Type B pancreatic cell (in vitro differentiated cells): ENCODE measurements around the gene AFF3. TPM values are rescaled to one million over a fixed set of nuclear protein-coding genes. Genes with fewer than 3 reads are reported as not detected.

Experiments used
- DNase-seq: peaks from one replicate; pipeline ENCODE4 v3.0.0; 2021; ENCODE audit warnings: mixed read lengths; ENCODE audit not compliant: unreplicated experiment; ENCODE audit errors: extremely low spot score
- H3K27ac Mint-ChIP-seq: 2 replicates; pipeline ENCODE4 v1.8.0; 2021; ENCODE audit warnings: mild to moderate bottlenecking, mixed read lengths
- H3K27me3 Mint-ChIP-seq: 2 replicates; pipeline ENCODE4 v1.8.0; 2021; ENCODE audit warnings: mixed read lengths
- H3K36me3 Mint-ChIP-seq: 2 replicates; pipeline ENCODE4 v1.8.0; 2021; ENCODE audit warnings: mixed read lengths
- H3K4me1 Mint-ChIP-seq: one replicate; pipeline ENCODE4 v1.8.0; 2021; ENCODE audit warnings: mixed read lengths; ENCODE audit not compliant: unreplicated experiment
- H3K4me3 Mint-ChIP-seq: 2 replicates; pipeline ENCODE4 v1.8.0; 2021; ENCODE audit warnings: mild to moderate bottlenecking, mixed read lengths
- H3K9me3 Mint-ChIP-seq: 2 replicates; pipeline ENCODE4 v1.8.0; 2021; ENCODE audit warnings: mixed read lengths
- CTCF ChIP-seq: fragments of 200-600 bp; sonication (generic); conservative IDR thresholded peaks from 2 replicates; pipeline ENCODE4 v1.5.0; 2021; ENCODE audit warnings: antibody characterized with exemption, mild to moderate bottlenecking
- total RNA-seq: library from RNA; stranded (reverse); gene quantifications from 2 replicates; pipeline ENCODE4 v1.2.1, GENCODE V29; 2021; ENCODE audit warnings: low replicate concordance

The AFF3 gene
- total RNA-seq, 1 donor from 2014 or later: 29.2 TPM

GRCh38 chr2:99711144-99711543, 431.2 kb downstream of the AFF3 start:
- Mint-ChIP-seq H3K36me3 (peaks cover 3% of the 10 kb centered on the region), H3K27ac (no peak overlapping the region), H3K9me3 (no peaks in the 10 kb centered on the region), H3K27me3 (no peaks in the 10 kb centered on the region), H3K4me3 (no peak overlapping the region), H3K4me1 (peaks cover 28% of the 10 kb centered on the region)
- DNase-seq: no peak
- no peak for TF ChIP-seq CTCF

GRCh38 chr2:99710721-99711120, 431.7 kb downstream of the AFF3 start:
- no peaks in the 10 kb centered on the region for H3K9me3 Mint-ChIP-seq
- no peak for DNase-seq
- H3K27ac Mint-ChIP-seq: no peak overlapping the region
- H3K4me1 Mint-ChIP-seq: peaks cover 28% of the 10 kb centered on the region
- no peak for TF ChIP-seq CTCF
- H3K36me3 Mint-ChIP-seq: no peaks in the 10 kb centered on the region
- no peaks in the 10 kb centered on the region for H3K27me3 Mint-ChIP-seq
- no peak overlapping the region for H3K4me3 Mint-ChIP-seq

GRCh38 chr2:99709229-99709628, 433.2 kb downstream of the AFF3 start:
- no peak for TF ChIP-seq CTCF
- Mint-ChIP-seq H3K36me3 (peaks cover 5% of the 10 kb centered on the region), H3K4me3 (no peak overlapping the region), H3K27ac (peak overlapping the region; percentile 29), H3K9me3 (peaks cover 5% of the 10 kb centered on the region), H3K27me3 (no peaks in the 10 kb centered on the region), H3K4me1 (peaks cover 33% of the 10 kb centered on the region)
- DNase-seq: no peak

GRCh38 chr2:99708231-99708630, 434.2 kb downstream of the AFF3 start:
- DNase-seq: no peak
- H3K4me3 Mint-ChIP-seq: no peak overlapping the region

GRCh38 chr2:99707592-99707991, 434.8 kb downstream of the AFF3 start:
- peaks cover 5% of the 10 kb centered on the region for H3K9me3 Mint-ChIP-seq
- peaks cover 33% of the 10 kb centered on the region for H3K4me1 Mint-ChIP-seq
- no peak overlapping the region for H3K27ac Mint-ChIP-seq
- DNase-seq: no peak
- H3K27me3 Mint-ChIP-seq: no peaks in the 10 kb centered on the region
- H3K4me3 Mint-ChIP-seq: no peak overlapping the region
- peaks cover 5% of the 10 kb centered on the region for H3K36me3 Mint-ChIP-seq
- TF ChIP-seq CTCF: no peak

More at GRCh38 chr2:99708231-99708630, 434.2 kb downstream of the AFF3 start:
- no peaks in the 10 kb centered on the region for H3K27me3 Mint-ChIP-seq
- TF ChIP-seq CTCF: no peak
- peaks cover 5% of the 10 kb centered on the region for H3K36me3 Mint-ChIP-seq
- peaks cover 5% of the 10 kb centered on the region for H3K9me3 Mint-ChIP-seq
- peaks cover 33% of the 10 kb centered on the region for H3K4me1 Mint-ChIP-seq
- H3K27ac Mint-ChIP-seq: no peak overlapping the region

- DNase-seq: no peak
- Mint-ChIP-seq H3K9me3 (peaks cover 5% of the 10 kb centered on the region), H3K4me1 (peaks cover 33% of the 10 kb centered on the region)
These were observed 435.7 kb downstream of the AFF3 start for GRCh38 chr2:99706735-99707134.

More at GRCh38 chr2:99706735-99707134, 435.7 kb downstream of the AFF3 start:
- TF ChIP-seq CTCF: no peak
- H3K27ac Mint-ChIP-seq: no peak overlapping the region
- no peaks in the 10 kb centered on the region for H3K27me3 Mint-ChIP-seq
- peaks cover 5% of the 10 kb centered on the region for H3K36me3 Mint-ChIP-seq
- H3K4me3 Mint-ChIP-seq: no peak overlapping the region
